HG03097 (cell line): ENCODE measurements around the gene SLC7A6OS.

Experiments used
- ATAC-seq: cut with Tn5 transposase; IDR thresholded peaks from one replicate; pipeline ENCODE4 v1.9.1; 2021; ENCODE audit not compliant: unreplicated experiment, low FRiP score

Gene SLC7A6OS

GRCh38 chr16:68345351-68345810, 34.6 kb upstream of the SLC7A6OS start:
- no peak for ATAC-seq

DNA sequence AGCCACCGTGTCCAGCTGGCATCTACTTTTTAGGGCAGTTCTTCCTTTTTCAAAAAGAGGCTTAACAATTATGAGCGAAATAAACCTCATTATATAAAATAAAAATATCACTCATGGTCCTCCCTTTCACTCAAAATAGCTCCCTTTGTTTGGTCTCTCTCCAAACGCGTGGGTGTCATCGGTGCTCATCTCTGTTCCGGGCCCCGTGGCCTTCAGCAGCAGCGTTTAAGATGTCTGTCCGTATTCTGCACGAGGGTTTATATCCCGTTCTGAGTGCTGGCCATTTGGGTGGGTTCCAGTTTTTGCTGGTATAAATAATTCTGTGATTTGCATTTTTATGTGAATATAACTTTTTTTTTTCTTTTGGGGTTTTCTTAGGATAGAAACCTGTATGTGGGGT, 33.5 kb upstream of the SLC7A6OS start:
- ATAC-seq: no peak

DNA sequence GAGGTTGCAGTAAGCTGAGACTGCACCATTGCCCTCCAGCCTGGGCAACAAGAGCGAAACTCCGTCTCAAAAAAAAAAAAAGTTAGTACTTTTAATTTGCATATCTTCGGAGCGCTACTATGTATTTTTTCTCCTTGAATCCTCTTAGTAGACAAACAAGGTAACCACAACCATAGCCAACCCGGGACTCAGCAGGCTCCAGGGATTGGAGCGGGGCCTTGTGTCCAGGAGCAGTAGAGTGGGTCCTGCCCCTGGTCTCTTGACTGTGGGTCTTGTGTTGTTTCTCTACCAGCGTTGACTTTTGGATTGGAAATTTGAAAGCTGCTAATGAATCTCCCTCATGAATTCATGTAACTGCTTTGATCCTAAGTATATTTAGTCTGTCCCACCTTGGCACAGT, 32.4 kb upstream of the SLC7A6OS start:
- ATAC-seq: no peak

- no peak for ATAC-seq
Observed at GRCh38 chr16:68342620-68343019, 31.9 kb upstream of the SLC7A6OS start.

GRCh38 chr16:68339214-68339613, 28.5 kb upstream of the SLC7A6OS start:
- no peak for ATAC-seq

- ATAC-seq: no peak
Observed at GRCh38 chr16:68338326-68339119, 27.8 kb upstream of the SLC7A6OS start.

DNA sequence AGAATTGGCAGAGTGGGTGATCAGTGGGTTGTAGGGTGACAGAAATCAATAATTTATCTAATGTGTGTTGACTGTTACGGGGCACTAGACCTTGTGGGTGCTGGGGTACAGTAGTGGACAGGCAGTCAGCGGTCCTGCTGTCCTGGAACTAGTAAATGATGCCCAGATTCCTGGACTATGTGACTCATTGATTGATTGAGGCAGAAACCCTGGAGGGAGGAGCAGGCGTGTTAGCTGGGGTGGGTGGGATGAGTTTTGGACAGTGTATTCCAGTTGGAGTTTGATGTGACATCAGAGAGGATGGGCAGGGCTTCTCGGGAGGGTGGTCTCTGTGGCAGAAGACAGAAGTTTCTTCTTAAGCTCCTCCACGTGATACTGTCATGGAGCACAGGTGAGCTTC, 24.4 kb upstream of the SLC7A6OS start:
- no peak for ATAC-seq

DNA sequence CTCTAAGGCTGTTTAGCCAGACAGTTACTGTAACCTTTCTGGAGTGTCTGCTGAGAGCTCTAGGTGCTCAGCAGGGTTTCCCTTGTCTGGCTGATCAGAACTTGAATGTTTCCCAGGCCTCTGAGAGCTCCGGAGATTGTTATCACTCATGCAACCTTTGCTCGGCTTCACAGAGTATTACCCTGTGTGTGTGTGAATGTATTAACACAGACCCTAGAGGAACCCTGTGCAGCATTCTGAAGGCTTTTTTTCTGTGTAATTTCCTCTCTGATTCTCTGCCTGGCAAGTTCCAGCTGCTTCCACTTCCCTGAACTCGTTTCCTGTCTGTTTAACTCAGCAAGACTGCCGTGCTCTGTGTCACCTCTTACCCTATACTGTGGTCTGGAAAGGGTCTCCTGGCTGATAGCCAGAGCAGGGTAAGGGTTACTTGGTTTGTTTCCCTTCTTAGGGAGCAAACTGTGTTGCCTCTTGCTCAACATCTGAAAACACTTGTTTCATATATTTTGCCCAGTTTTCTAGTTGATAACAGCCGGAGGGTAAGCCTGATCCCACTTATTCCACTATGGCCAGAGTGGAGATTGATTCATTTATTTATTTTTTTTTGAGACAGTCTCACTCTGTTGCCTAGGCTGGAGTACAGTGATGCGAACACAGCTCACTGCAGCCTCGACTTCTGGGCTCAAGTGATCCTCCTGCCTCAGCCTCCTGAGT, 21.8 kb upstream of the SLC7A6OS start:
- ATAC-seq: no peak

GRCh38 chr16:68331879-68332410, 21.2 kb upstream of the SLC7A6OS start:
- ATAC-seq: no peak

GRCh38 chr16:68328860-68329390, 18.2 kb upstream of the SLC7A6OS start:
- ATAC-seq: no peak

DNA sequence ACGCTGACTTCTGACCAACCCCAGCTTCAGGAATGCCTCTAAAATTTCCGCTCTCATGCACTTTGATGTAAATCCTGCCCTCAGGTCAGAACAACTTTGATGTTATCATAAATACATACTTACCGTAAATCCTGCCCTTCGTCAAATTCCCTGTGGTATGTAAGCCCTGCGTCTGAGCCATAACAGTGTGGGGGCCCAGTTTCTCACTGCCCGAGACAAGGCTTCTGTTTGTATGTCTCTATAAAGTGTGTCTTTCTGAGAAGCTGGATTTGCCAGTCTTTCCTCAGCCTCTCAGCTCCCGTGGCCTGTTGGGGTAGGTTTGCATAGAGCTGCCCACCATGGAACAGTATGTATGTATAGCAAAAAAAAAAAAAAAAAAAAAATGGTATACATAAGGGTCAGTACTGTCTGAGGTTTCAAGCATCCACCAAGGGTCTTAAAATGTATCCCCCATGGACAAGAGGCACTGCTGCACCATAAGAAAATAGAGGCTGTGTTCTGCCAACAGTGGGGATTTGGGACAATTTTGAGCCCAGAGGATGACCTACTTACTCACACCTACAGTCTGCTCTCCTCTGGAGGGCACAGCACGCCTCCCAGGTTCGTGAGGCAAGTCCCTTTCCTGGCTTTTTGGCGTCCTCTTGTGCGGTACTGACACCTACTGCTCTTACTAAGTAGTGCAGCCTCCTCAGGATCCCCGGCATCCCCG, 17.6 kb upstream of the SLC7A6OS start:
- no peak for ATAC-seq

DNA sequence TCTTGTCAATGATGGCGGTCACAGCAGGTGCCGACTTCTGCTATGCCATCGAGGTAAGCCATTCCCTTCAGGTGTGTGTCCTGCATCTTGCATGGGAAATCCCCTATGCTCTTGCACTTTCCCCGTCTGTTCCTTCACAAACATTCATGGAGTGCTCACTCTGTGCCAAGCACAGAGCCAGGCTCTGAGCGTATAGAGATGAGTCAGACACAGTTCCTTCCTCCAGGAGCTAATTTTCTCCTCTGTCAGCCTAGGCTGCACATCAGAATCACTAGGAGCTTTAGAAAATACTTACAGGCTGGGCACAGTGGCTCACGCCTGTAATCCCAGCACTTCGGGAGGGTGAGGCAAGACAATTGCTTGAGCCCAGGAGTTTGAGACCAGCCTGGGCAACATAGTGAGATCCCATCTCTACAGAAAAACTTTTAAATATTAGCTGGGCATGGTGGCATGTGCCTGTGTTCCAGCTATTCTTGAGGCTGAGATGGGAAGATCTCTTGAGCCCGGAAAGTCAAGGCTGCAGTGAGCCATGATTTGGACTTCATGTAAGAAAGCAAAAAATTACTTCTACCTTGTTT, 14.1 kb upstream of the SLC7A6OS start:
- ATAC-seq: no peak

DNA sequence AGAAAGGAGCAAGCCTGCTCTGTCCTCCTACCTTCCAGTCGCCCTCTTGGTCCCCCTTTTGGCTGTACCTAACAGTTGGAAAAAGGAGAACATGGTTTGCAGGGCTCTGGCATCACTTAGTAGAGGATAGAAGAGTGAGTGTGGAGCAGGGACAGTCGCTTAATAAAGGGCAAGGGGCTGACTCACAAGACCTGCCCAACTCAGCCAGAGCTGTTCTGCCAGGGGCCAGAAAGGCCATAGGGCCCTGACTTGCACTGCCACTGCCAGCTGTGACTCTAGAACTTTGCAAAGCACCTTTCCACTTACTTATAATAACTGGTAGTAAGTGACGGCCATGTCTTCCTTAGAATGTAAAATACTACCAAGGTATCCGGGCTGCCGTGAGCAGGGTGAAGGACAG, 13.6 kb upstream of the SLC7A6OS start:
- ATAC-seq: no peak

DNA sequence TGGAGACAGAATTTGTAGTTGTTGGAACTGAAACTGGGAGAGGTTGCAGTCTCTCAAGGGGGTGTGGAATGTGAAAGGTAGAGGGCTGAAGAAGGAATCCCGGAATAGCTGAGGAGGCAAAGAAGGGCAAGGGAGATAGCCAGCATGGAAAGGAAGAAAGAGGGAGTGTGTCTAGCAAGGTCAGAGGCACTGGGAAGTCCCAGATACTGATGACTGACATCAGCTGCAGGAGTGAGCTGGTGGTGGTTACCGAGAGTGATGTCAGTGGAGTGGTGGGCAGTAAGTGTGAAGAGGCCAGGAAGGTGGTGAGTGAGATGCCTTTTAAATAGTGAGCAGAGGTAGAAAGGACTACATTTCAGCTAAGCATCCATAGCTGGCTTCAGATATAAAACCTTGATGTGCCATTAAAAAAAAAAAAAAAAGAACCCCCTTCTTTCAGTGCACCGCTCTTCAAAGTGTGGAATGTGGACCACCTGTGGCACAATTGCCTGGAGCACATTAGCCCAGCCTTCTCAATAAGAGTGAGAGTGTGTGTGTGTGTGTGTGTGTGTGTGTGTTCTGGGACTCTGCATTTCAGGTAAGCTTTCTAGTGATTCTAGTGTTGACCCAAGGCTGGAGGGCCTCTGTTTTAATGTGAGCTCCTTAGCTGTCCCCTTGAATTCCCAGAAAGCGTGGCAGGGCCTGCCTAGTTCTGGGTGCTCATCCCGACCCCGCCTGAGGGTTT, 8.6 kb upstream of the SLC7A6OS start:
- ATAC-seq: no peak

DNA sequence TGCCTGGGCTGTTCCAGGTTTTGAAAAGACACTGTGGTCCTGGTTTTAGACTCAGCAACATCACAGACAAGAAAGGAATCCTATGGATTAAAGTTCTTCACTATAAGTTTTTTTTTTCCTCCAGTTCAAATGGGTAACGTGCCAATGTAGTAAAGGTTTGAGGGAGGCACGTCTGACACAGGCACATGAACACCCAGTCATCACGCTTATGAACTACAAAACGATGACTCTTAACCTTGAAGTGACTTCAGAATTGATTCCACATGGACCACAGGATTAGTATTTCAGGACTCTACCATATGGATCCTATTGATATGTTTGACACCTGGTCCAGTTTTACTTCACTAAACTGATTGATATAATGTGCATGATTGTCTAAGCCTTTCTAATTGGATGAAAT, 2.4 kb upstream of the SLC7A6OS start:
- no peak for ATAC-seq

- peak; percentile 36 for ATAC-seq
Observed at GRCh38 chr16:68310437-68310773, 341 bp downstream of the SLC7A6OS start.

- no peak for ATAC-seq
Observed at GRCh38 chr16:68309799-68310198, 947 bp downstream of the SLC7A6OS start.

- no peak for ATAC-seq
Observed at GRCh38 chr16:68306633-68307032, 4.1 kb downstream of the SLC7A6OS start.

DNA sequence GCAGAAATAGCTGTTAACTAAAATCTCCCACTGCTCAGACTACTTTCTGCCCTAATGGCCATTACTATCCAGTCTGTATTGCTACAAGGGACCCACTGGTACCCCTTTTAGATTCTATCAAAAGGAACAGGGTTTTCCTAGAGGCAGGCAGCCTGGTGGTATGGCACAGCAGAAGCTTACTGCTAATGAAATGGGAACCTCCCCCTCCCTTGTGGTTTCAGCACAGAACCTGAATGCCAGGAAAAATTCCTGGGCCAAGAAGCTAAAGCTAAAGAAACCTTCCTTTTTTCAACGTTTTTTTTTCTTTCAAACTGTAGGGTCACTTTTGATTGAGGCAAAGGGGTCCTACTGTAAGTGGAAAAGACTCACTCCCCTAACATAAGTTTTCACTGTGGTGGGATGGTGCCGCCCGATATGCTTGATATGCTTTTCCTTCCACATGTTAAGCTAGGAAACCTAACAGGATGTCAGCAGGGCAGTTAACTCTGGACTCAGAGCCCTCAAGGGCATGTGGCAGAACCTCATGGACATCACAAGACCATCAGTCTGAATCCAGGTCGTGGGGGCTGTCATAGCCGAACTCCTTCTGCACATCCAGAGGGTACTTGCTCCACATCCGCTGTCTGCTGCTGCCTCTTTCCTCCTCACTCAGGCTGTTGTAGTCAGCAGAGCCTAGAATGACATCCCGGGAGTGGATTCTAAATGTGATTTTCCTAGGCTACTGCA, 9.8 kb downstream of the SLC7A6OS start:
- ATAC-seq: no peak
